AG09309 (cell line): ENCODE data around the gene GGN.
"Not testable (repeated sequence)": the region's sequence is repeated elsewhere in the genome, so short reads cannot be mapped to it uniquely, and the experiment has no call there.

Experiments
- DNase-seq: peaks from one replicate; pipeline ENCODE4 v3.0.0-alpha.2; 2010; ENCODE audit warnings: low read depth
- H3K4me3 ChIP-seq: 2 replicates; pipeline ENCODE4 v1.5.1; 2011; ENCODE audit warnings: mild to moderate bottlenecking, low read depth, low read length, moderate library complexity; ENCODE audit not compliant: control insufficient read depth
- TF ChIP-seq, protein P1 (sequence below): IDR thresholded peaks from 2 replicates; pipeline ENCODE4 v1.5.1; 2011; ENCODE audit warnings: mild to moderate bottlenecking, low read depth, low read length, inconsistent platforms; ENCODE audit not compliant: insufficient read depth, control insufficient read depth; ENCODE audit errors: missing control alignments

The GGN gene

DNA sequence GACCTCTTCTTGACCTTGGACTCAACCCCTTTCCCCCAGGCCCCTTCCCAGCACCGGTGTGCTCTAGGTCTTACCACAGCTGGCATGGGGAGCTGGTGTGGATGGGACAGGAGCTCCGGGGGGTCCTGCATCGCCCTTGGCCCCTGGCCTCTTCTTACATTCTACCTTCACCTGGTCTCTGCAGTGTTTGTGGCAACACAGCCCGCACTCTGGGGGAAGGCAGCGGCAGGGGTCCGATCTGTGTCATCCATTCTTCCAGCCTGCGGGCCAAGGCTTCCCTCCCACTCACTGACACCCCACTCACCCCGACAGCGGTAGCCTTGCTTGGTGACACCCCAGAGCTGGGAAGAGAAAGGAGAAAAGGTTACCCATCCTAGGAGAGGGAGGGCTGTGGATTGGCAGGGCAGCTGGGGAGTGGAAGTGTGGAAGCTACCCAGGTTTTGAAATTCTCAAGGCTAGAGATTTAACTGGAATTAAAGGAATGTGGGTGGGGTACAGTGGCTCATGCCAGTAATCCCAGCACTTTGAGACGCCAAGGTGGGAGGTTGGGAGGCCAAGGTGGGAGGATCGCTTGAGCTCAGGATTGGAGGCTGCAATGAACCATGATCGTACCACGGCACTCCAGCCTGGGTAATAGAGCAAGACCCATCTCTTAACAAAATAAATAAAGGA is 23.3 kb upstream of the GGN start:
- TF ChIP-seq, protein P1, sequence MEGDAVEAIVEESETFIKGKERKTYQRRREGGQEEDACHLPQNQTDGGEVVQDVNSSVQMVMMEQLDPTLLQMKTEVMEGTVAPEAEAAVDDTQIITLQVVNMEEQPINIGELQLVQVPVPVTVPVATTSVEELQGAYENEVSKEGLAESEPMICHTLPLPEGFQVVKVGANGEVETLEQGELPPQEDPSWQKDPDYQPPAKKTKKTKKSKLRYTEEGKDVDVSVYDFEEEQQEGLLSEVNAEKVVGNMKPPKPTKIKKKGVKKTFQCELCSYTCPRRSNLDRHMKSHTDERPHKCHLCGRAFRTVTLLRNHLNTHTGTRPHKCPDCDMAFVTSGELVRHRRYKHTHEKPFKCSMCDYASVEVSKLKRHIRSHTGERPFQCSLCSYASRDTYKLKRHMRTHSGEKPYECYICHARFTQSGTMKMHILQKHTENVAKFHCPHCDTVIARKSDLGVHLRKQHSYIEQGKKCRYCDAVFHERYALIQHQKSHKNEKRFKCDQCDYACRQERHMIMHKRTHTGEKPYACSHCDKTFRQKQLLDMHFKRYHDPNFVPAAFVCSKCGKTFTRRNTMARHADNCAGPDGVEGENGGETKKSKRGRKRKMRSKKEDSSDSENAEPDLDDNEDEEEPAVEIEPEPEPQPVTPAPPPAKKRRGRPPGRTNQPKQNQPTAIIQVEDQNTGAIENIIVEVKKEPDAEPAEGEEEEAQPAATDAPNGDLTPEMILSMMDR = no peak
- H3K4me3 ChIP-seq = no peak overlapping the region
- no peak for DNase-seq

- not testable (repeated sequence) for H3K4me3 ChIP-seq, DNase-seq
These were observed 22.6 kb upstream of the GGN start for GRCh38 chr19:38410407-38410806.

- TF ChIP-seq, protein P1 = no peak
- DNase-seq = no peak
- H3K4me3 ChIP-seq = no peak overlapping the region
These were observed 21.8 kb upstream of the GGN start for GRCh38 chr19:38409631-38410133.

DNA sequence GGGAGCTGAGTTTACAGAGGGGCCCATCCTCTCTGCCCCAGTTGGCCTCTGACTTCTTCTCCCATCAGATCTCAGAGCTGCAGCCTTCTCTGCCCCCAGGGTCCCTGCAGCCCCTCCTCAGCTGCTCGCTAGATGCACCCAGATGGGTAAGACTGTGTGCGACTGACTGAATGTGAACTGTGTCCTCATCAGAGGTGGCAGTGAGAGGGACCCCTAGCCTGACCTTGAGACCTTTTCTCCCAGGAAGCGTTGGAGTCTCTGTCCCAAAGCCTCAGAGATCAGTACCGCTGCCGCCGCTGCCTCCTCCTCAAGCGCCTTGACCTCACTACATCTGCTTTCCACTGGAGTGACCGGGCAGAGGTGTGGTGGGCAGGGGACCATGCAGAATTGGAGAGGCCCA is 17.4 kb upstream of the GGN start:
- H3K4me3 ChIP-seq = no peak overlapping the region
- no peak for DNase-seq
- TF ChIP-seq, protein P1 = no peak

DNA sequence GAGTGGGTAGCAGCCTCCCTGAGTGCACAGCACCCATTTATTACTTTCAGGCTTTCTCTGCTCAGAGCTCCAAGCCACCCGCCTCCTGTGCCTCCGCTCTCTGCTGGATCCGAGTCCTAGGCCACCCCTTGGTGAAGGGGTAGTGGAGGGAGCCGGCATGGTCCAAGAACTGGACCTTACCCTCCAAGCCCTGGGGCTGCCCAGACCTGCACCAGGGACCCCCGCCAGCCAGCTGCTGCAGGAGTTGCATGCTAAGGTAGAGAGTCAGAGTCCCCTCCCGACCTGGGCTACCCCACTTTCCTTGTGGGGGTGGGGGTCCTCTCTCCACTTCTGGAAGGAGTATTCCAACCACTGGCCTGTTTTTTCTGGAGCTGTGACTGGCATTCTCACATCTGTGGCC is 17.0 kb upstream of the GGN start:
- H3K4me3 ChIP-seq = no peak overlapping the region
- TF ChIP-seq, protein P1 = no peak
- no peak for DNase-seq

DNA sequence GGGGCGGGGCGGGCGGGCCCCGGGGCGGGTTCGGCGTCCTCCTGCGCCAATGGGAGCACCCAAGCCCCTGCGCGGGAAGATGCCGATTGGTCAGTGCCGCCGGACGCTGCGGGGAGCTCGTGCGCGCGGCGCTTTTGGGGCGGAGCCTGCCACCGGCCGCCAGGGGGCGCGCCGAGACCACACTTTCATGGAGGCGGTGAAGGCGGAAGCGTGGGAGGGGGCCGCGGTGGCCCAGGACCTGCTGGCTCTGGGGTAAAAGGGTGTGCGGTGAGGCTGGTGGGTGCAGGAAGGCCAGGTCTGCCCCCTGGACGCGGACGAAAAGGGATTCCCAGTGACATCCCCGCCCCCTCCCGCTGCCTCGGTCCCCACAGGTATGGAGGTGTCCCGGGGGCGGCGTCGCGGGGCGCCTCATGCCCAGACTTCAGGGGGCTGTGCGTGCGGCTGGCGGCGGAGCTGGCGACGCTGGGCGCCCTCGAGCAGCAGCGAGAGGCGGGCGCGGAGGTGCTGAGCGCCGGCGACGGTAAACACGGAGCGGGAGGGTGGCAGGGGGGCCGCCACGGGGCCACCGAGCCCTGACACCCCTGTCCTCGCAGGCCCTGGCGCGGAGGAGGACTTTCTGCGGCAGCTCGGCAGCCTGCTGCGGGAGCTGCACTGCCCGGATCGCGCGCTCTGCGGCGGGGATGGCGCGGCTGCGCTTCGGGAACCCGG is 15.3 kb upstream of the GGN start, which contains the start of gene FAM98C:
TSS of gene FAM98C (plus strand) at position 127 of the 708 bp plus-strand sequence. CDS start at position 188, 61 bp downstream.
- DNase-seq = peak; percentile 78
- H3K4me3 ChIP-seq = peak within 1 kb of the TSS; percentile 99
- TF ChIP-seq, protein P1 = peak; percentile 67

GRCh38 chr19:38402623-38402966 is 14.8 kb upstream of the GGN start:
- TF ChIP-seq, protein P1 = no peak
- DNase-seq = no peak
- H3K4me3 ChIP-seq = peak overlapping the region; percentile 43
